ENCODE data around the gene TMEM167B.

The TMEM167B gene

DNA sequence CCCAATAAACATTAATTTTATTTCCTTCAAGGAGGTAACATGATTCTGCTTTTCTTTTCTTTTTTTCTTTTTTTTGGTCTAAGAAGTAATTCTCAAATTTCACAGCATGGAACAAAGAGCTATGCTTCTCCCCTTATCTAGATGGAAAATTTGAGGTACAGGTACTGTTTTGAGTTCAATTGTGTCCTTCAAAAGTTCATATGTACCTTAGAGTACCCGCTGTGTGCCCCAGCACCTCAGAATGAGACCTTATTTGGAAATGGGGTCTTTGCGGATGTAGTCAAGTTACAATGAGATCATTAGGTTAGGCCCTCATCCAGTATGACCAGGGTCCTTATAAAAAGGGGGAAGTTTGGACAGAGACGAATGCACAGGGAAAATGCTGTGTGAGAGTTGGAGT, 45.4 kb downstream of the TMEM167B start:
- Histone ChIP-seq H3K9me2 (replicated peaks; ENCODE audit: control insufficient read depth, low read length) (no peaks in the 10 kb centered on the region), H3K79me2 (ENCODE audit: control insufficient read depth, low read length) (no peaks in the 10 kb centered on the region), H3K9me3 (ENCODE audit: control insufficient read depth, insufficient read depth, low read length) (no peaks in the 10 kb centered on the region), H3K27ac (ENCODE audit: low read depth, low read length) (no peak overlapping the region), H3K27me3 (ENCODE audit: control insufficient read depth, low read length) (no peaks in the 10 kb centered on the region), H3K4me3 (ENCODE audit: low read length) (no peak overlapping the region), H3K4me1 (ENCODE audit: control insufficient read depth, low read length) (peaks cover 14% of the 10 kb centered on the region), H3K4me2 (ENCODE audit: low read length) (no peak overlapping the region), H4K20me1 (ENCODE audit: control insufficient read depth, insufficient read depth, low read depth, low read length) (no peaks in the 10 kb centered on the region), H3K36me3 (ENCODE audit: control insufficient read depth, low read length) (no peaks in the 10 kb centered on the region), H3F3A (ENCODE audit: control insufficient read depth, insufficient read depth) (no peaks in the 10 kb centered on the region)
- no peak for TF ChIP-seq EZH2phosphoT487 (IDR thresholded peaks at IDR 0.05; ENCODE audit: borderline replicate concordance, low read length)
- TF ChIP-seq CTCF (IDR thresholded peaks at IDR 0.05; ENCODE audit: low read depth, low read length, poor library complexity, severe bottlenecking) = no peak

DNA sequence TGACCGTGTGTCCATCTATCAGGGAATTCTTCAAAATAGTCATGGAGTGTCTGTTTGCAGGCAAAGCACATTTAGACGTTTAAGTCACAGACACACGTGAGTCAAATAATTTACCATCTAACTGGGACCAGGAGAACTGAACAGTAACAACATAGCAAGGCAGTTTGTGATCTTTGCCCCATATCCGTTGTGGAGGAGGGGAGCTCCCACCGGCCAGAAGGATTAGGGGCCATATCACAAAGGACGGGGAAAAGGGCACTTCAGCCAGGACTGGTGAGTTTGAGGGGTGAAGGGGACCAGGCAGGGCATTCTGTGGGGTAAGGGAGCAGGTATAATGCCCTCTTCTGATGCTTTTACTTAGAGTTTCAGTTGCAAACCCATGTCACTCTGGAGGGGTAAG, 46.2 kb downstream of the TMEM167B start:
- H3K27me3 ChIP-seq (ENCODE audit: control insufficient read depth, low read length) = no peaks in the 10 kb centered on the region
- H3K9me3 ChIP-seq (ENCODE audit: control insufficient read depth, insufficient read depth, low read length) = no peaks in the 10 kb centered on the region
- H3K36me3 ChIP-seq (ENCODE audit: control insufficient read depth, low read length) = no peaks in the 10 kb centered on the region
- no peak overlapping the region for H3K27ac ChIP-seq (ENCODE audit: low read depth, low read length)
- H3K79me2 ChIP-seq (ENCODE audit: control insufficient read depth, low read length) = no peaks in the 10 kb centered on the region
- H3K9me2 ChIP-seq (replicated peaks; ENCODE audit: control insufficient read depth, low read length) = no peaks in the 10 kb centered on the region
- H3K4me3 ChIP-seq (ENCODE audit: low read length) = no peak overlapping the region
- H3F3A ChIP-seq (ENCODE audit: control insufficient read depth, insufficient read depth) = no peaks in the 10 kb centered on the region
- no peaks in the 10 kb centered on the region for H4K20me1 ChIP-seq (ENCODE audit: control insufficient read depth, insufficient read depth, low read depth, low read length)
- TF ChIP-seq EZH2phosphoT487 (IDR thresholded peaks at IDR 0.05; ENCODE audit: borderline replicate concordance, low read length) = no peak
- no peak for TF ChIP-seq CTCF (IDR thresholded peaks at IDR 0.05; ENCODE audit: low read depth, low read length, poor library complexity, severe bottlenecking)
- H3K4me2 ChIP-seq (ENCODE audit: low read length) = no peak overlapping the region
- peaks cover 14% of the 10 kb centered on the region for H3K4me1 ChIP-seq (ENCODE audit: control insufficient read depth, low read length)

GRCh38 chr1:109137958-109138357, 47.4 kb downstream of the TMEM167B start:
- Histone ChIP-seq H3K4me2 (ENCODE audit: low read length) (no peak overlapping the region), H3K27ac (ENCODE audit: low read depth, low read length) (no peak overlapping the region), H3K4me1 (ENCODE audit: control insufficient read depth, low read length) (peaks cover 15% of the 10 kb centered on the region), H3F3A (ENCODE audit: control insufficient read depth, insufficient read depth) (no peaks in the 10 kb centered on the region), H3K79me2 (ENCODE audit: control insufficient read depth, low read length) (no peaks in the 10 kb centered on the region), H3K27me3 (ENCODE audit: control insufficient read depth, low read length) (no peaks in the 10 kb centered on the region), H3K9me3 (ENCODE audit: control insufficient read depth, insufficient read depth, low read length) (no peaks in the 10 kb centered on the region), H3K4me3 (ENCODE audit: low read length) (no peak overlapping the region), H3K36me3 (ENCODE audit: control insufficient read depth, low read length) (no peaks in the 10 kb centered on the region), H4K20me1 (ENCODE audit: control insufficient read depth, insufficient read depth, low read depth, low read length) (no peaks in the 10 kb centered on the region), H3K9me2 (replicated peaks; ENCODE audit: control insufficient read depth, low read length) (no peaks in the 10 kb centered on the region)
- TF ChIP-seq EZH2phosphoT487 (IDR thresholded peaks at IDR 0.05; ENCODE audit: borderline replicate concordance, low read length) (no peak), CTCF (IDR thresholded peaks at IDR 0.05; ENCODE audit: low read depth, low read length, poor library complexity, severe bottlenecking) (no peak)

DNA sequence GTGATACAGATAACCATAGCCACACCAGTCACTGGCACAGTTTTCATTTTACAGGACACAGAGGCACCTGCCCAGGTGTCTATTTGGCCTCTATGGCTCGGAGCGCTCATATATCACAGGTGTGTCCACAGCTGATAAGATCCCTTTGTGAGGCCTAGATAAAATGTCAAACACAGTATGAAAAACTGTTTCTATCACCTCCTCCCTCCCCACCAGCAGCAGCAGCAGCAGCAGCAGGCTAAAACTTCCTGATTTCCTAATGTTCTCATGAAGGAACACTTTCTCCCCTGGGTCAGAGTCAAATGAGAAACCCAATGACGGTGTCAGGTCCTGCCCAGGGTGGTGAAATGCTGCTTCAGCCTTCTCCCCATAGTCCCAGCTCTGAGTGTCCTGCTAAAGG, 47.8 kb downstream of the TMEM167B start:
- H3F3A ChIP-seq (ENCODE audit: control insufficient read depth, insufficient read depth) = no peaks in the 10 kb centered on the region
- H4K20me1 ChIP-seq (ENCODE audit: control insufficient read depth, insufficient read depth, low read depth, low read length) = no peaks in the 10 kb centered on the region
- H3K27me3 ChIP-seq (ENCODE audit: control insufficient read depth, low read length) = no peaks in the 10 kb centered on the region
- TF ChIP-seq CTCF (IDR thresholded peaks at IDR 0.05; ENCODE audit: low read depth, low read length, poor library complexity, severe bottlenecking) (no peak), EZH2phosphoT487 (IDR thresholded peaks at IDR 0.05; ENCODE audit: borderline replicate concordance, low read length) (no peak)
- H3K4me1 ChIP-seq (ENCODE audit: control insufficient read depth, low read length) = peaks cover 17% of the 10 kb centered on the region
- H3K4me3 ChIP-seq (ENCODE audit: low read length) = no peak overlapping the region
- no peak overlapping the region for H3K27ac ChIP-seq (ENCODE audit: low read depth, low read length)
- H3K9me2 ChIP-seq (replicated peaks; ENCODE audit: control insufficient read depth, low read length) = no peaks in the 10 kb centered on the region
- no peaks in the 10 kb centered on the region for H3K79me2 ChIP-seq (ENCODE audit: control insufficient read depth, low read length)
- H3K36me3 ChIP-seq (ENCODE audit: control insufficient read depth, low read length) = no peaks in the 10 kb centered on the region
- H3K4me2 ChIP-seq (ENCODE audit: low read length) = no peak overlapping the region
- H3K9me3 ChIP-seq (ENCODE audit: control insufficient read depth, insufficient read depth, low read length) = no peaks in the 10 kb centered on the region

Measured in DOHH2 (cell line).